Measurements from ENCODE around the gene PPP1R3F. TPM values are rescaled to one million over a fixed set of nuclear protein-coding genes. Genes with fewer than 3 reads are reported as not detected.

PPP1R3F gene
- total RNA-seq, 1 experiment from 2014 or later: 7.3 TPM

GRCh38 chrX:49264460-49264859, 5.1 kb upstream of the PPP1R3F start, which contains the start of gene FOXP3:
FOXP3 (minus strand) TSS chrX:49264710; CDS start chrX:49258505, 6,205 bp downstream.
- H3K27ac ChIP-seq (ENCODE audit: insufficient read length, low read depth, low read length): no peak within 1 kb of the TSS
- H2BK15ac ChIP-seq (ENCODE audit: low read depth, low read length): no peak within 1 kb of the TSS
- no peaks in the 10 kb centered on the region for H3K79me2 ChIP-seq (ENCODE audit: insufficient read depth, low read length)
- H2BK12ac ChIP-seq (ENCODE audit: insufficient read length, low read depth, low read length): no peak within 1 kb of the TSS
- no peak within 1 kb of the TSS for H3K56ac ChIP-seq (ENCODE audit: insufficient read length, low read depth, low read length)
- TF ChIP-seq, protein P1, sequence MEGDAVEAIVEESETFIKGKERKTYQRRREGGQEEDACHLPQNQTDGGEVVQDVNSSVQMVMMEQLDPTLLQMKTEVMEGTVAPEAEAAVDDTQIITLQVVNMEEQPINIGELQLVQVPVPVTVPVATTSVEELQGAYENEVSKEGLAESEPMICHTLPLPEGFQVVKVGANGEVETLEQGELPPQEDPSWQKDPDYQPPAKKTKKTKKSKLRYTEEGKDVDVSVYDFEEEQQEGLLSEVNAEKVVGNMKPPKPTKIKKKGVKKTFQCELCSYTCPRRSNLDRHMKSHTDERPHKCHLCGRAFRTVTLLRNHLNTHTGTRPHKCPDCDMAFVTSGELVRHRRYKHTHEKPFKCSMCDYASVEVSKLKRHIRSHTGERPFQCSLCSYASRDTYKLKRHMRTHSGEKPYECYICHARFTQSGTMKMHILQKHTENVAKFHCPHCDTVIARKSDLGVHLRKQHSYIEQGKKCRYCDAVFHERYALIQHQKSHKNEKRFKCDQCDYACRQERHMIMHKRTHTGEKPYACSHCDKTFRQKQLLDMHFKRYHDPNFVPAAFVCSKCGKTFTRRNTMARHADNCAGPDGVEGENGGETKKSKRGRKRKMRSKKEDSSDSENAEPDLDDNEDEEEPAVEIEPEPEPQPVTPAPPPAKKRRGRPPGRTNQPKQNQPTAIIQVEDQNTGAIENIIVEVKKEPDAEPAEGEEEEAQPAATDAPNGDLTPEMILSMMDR (conservative IDR thresholded peaks at IDR 0.05): no peak
- no peak within 1 kb of the TSS for H2BK120ac ChIP-seq (ENCODE audit: low read depth, low read length, poor library complexity, severe bottlenecking)
- Mint-ChIP-seq H3K27me3 (ENCODE audit: low read depth) (peaks cover 13% of the 10 kb centered on the region), H3K4me3 (no peak within 1 kb of the TSS), H3K36me3 (ENCODE audit: insufficient read depth in 1 of 3, low read depth in 3 of 3) (peaks cover 4 to 8% (median 5%) of the 10 kb centered on the region in 3 experiments; a peak in 6 of 7 replicates), H3K4me1 (peaks cover 8 to 9% of the 10 kb centered on the region in 2 experiments), H3K27ac (no peak within 1 kb of the TSS; a peak in 1 of 7 replicates), H3K9me3 (peaks cover 81 to 84% of the 10 kb centered on the region in 2 experiments)
- H3K79me1 ChIP-seq (ENCODE audit: insufficient read depth, low read depth, low read length, poor library complexity, severe bottlenecking): no peaks in the 10 kb centered on the region
- no peak within 1 kb of the TSS for H3K4me2 ChIP-seq (ENCODE audit: insufficient read depth, insufficient read length, low read length)
- DNase-seq: no peak
- no peak within 1 kb of the TSS for H2BK5ac ChIP-seq (ENCODE audit: insufficient read length, low read length)
- no peaks in the 10 kb centered on the region for H4K20me1 ChIP-seq (ENCODE audit: control insufficient read depth, insufficient read depth, insufficient read length)
- H3K18ac ChIP-seq (ENCODE audit: insufficient read length, low read depth, low read length): no peak within 1 kb of the TSS
- H3K14ac ChIP-seq (ENCODE audit: insufficient read depth, low read length): no peak within 1 kb of the TSS
- H3T11ph ChIP-seq (ENCODE audit: low read length): no peak within 1 kb of the TSS
- H3K23me2 ChIP-seq (ENCODE audit: insufficient read length, low read depth, low read length, poor library complexity, severe bottlenecking): no peaks in the 10 kb centered on the region
- H2BK20ac ChIP-seq (ENCODE audit: low read depth, low read length, poor library complexity, severe bottlenecking): no peak within 1 kb of the TSS
- no peak within 1 kb of the TSS for H3K23ac ChIP-seq (ENCODE audit: insufficient read length, low read depth, low read length)
- WGBS (ENCODE audit: extremely low coverage, insufficient read length, low lambda C conversion rate): no CpG with 5 or more reads among the region's 11 CpGs
- H3K9ac ChIP-seq (ENCODE audit: extremely low read depth, insufficient read length, low read length): no peak within 1 kb of the TSS
- H3K4ac ChIP-seq (ENCODE audit: low read depth, low read length): no peak within 1 kb of the TSS
- no peaks in the 10 kb centered on the region for H3K27me3 ChIP-seq (ENCODE audit: insufficient read depth, low read length)
- H3K4me1 ChIP-seq (ENCODE audit: insufficient read depth, low read length): no peaks in the 10 kb centered on the region
- no peak within 1 kb of the TSS for H4K91ac ChIP-seq (ENCODE audit: insufficient read length, low read depth, low read length)
- H4K5ac ChIP-seq (ENCODE audit: insufficient read length, low read depth, low read length): no peak within 1 kb of the TSS
- H2AK5ac ChIP-seq (ENCODE audit: insufficient read length, low read length): no peak within 1 kb of the TSS
- H3K9me3 ChIP-seq (ENCODE audit: control insufficient read depth, low read depth, low read length): peaks cover 25% of the 10 kb centered on the region
- no peak within 1 kb of the TSS for H4K8ac ChIP-seq (replicated peaks; ENCODE audit: insufficient read length, low read depth, low read length)
- no peak within 1 kb of the TSS for H2AFZ ChIP-seq (ENCODE audit: low read length)

Measured in H9 (cell line).